K562 (cell line): ENCODE results near the gene MTO1. TPM values are rescaled to one million over a fixed set of nuclear protein-coding genes. Genes with fewer than 3 reads are reported as not detected.

Source experiments
- ADNP ChIP-seq: fragments of 200-800 bp; sonication (Bioruptor generic); IDR thresholded peaks from 2 replicates; pipeline ENCODE4 v1.6.1; 2016; ENCODE audit warnings: missing genetic modification characterization, missing compliant biosample characterization
- ATF3 ChIP-seq, 2 experiments: fragments of 450-650 bp in 1 of 2; sonication (generic) in 1 of 2; formaldehyde crosslinking in 1 of 2; IDR thresholded peaks in 1 of 2; conservative IDR thresholded peaks in 1 of 2; 2 replicates each; pipeline versions ENCODE4 v1.6.1 to v1.8.1; 2016 to 2023; ENCODE audit warnings: mild to moderate bottlenecking in 2 of 2, moderate library complexity in 2 of 2, inconsistent platforms in 1 of 2, missing genetic modification reagents in 1 of 2
- CBX1 ChIP-seq: sonication (generic); IDR thresholded peaks from 2 replicates; pipeline ENCODE4 v1.6.1; 2016; ENCODE audit warnings: antibody characterized with exemption, low read depth, mild to moderate bottlenecking
- CHD2 ChIP-seq: IDR thresholded peaks from 2 replicates; pipeline ENCODE4 v1.6.1; 2011; ENCODE audit warnings: low read depth, low read length
- GABPA ChIP-seq: fragments of 200-800 bp; sonication (Bioruptor generic); conservative IDR thresholded peaks from 2 replicates; pipeline ENCODE4 v1.6.1; 2016; ENCODE audit warnings: low read depth, missing genetic modification characterization, missing compliant biosample characterization
- GATAD2B ChIP-seq: fragments of 450-650 bp; IDR thresholded peaks from 2 replicates; pipeline ENCODE4 v1.6.1; 2017; ENCODE audit warnings: mild to moderate bottlenecking, borderline replicate concordance
- HES1 ChIP-seq: fragments of 450-650 bp; IDR thresholded peaks from 2 replicates; pipeline ENCODE4 v1.6.1; 2016; ENCODE audit warnings: low read depth, mild to moderate bottlenecking, moderate library complexity
- NR2C1 ChIP-seq, 2 experiments: fragments of 450-650 bp; IDR thresholded peaks; 2 replicates each; pipeline ENCODE4 v1.6.1; 2017; ENCODE audit warnings: mild to moderate bottlenecking in 2 of 2, antibody characterized with exemption in 1 of 2, inconsistent platforms in 1 of 2, missing compliant biosample characterization in 1 of 2, missing genetic modification characterization in 1 of 2
- RNF2 ChIP-seq: sonication (generic); IDR thresholded peaks from 2 replicates; pipeline ENCODE4 v1.6.1; 2016
- RNF219 ChIP-seq: fragments of 250-450 bp; sonication (Bioruptor Pico); IDR thresholded peaks from 2 replicates; pipeline ENCODE4 v1.5.0; 2022; ENCODE audit warnings: mild to moderate bottlenecking
- TEAD4 ChIP-seq, 2 experiments: sonication (generic) in 1 of 2; formaldehyde crosslinking in 1 of 2; IDR thresholded peaks; 2 replicates each; pipeline versions ENCODE4 v1.6.1 to v1.8.0; 2012 to 2022; ENCODE audit warnings: borderline replicate concordance in 1 of 2, inconsistent platforms in 1 of 2, low read length in 1 of 2, mild to moderate bottlenecking in 1 of 2, missing genetic modification reagents in 1 of 2
- U2AF1 ChIP-seq: fragments of 200-400 bp; formaldehyde crosslinking; optimal IDR thresholded peaks from 2 replicates; pipeline ENCODE3; 2017; ENCODE audit warnings: mild to moderate bottlenecking, low read depth, low read length, moderate library complexity
- ZBTB8A ChIP-seq: fragments of 450-650 bp; IDR thresholded peaks from 2 replicates; pipeline ENCODE4 v1.6.1; 2018; ENCODE audit warnings: mild to moderate bottlenecking, moderate library complexity; ENCODE audit not compliant: partially characterized antibody
- ZFPM2 ChIP-seq: fragments of 250-450 bp; sonication (Bioruptor Pico); IDR thresholded peaks from 2 replicates; pipeline ENCODE4 v1.5.1; 2022; ENCODE audit warnings: mild to moderate bottlenecking
- ZNF431 ChIP-seq: sonication (generic); formaldehyde crosslinking; IDR thresholded peaks from 2 replicates; pipeline ENCODE4 v1.8.0; 2022; ENCODE audit warnings: mild to moderate bottlenecking, missing genetic modification reagents
- ZNF609 ChIP-seq: sonication (generic); formaldehyde crosslinking; IDR thresholded peaks from 2 replicates; pipeline ENCODE4 v1.8.1; 2023; ENCODE audit warnings: missing genetic modification reagents, mild to moderate bottlenecking, borderline replicate concordance
- ZNF696 ChIP-seq: fragments of 250-450 bp; sonication (Bioruptor Pico); conservative IDR thresholded peaks from 2 replicates; pipeline ENCODE4 v1.4.0; 2020; ENCODE audit warnings: mild to moderate bottlenecking, moderate library complexity
- polyA plus RNA-seq, 8 experiments: library from polyadenylated mRNA; depleted of rRNA in 4 of 8; stranded (reverse) in 5 of 8; unstranded in 3 of 8; fragments of >200 nt; fragmentation: Nextera tagmentation in 2 of 8; fragmentation: Illumina TruSeq in 1 of 8; extraction: Ambion mirVana in 2 of 8; extraction: Trizol in 1 of 8; gene quantifications; 2 replicates each; pipeline versions ENCODE4 v1.2.1 to v1.2.3, GENCODE V29; 2011 to 2014; ENCODE audit warnings: inconsistent platforms in 1 of 8, missing spikeins in 1 of 8
- total RNA-seq, 7 experiments: library from RNA; depleted of rRNA in 6 of 7; stranded (reverse); fragments of >200 nt in 6 of 7; fragmentation: Illumina TruSeq in 2 of 7; extraction: Trizol in 2 of 7; gene quantifications; 2 replicates each; pipeline versions ENCODE4 v1.2.1 to v1.2.3, GENCODE V29; 2011 to 2021; ENCODE audit warnings: low replicate concordance in 1 of 7

MTO1 gene
- total and polyA plus RNA-seq, 9 of the 15 experiments (the other 6 are each of a cell fraction or from before 2014, with no cell fraction given): 33.4 to 62.3 (median 50.6) TPM

- TF ChIP-seq ZNF609 (CRISPR knock-in tag) (no peak), ADNP (tag) (no peak), GATAD2B (no peak), CHD2 (no peak), NR2C1 (IDR thresholded peaks at IDR 0.05) (no peak), NR2C1 (tag; IDR thresholded peaks at IDR 0.05) (no peak), ZFPM2 (CRISPR knock-in tag) (no peak), RNF219 (CRISPR knock-in tag) (no peak), CBX1 (no peak), RNF2 (no peak), ZNF696 (CRISPR knock-in tag) (no peak), ZBTB8A (no peak), ZNF431 (CRISPR knock-in tag) (0 out of 2 replicates have a peak, but pooled peaks have one; percentile 27), U2AF1 (no peak), HES1 (no peak), GABPA (tag) (0 out of 2 replicates have a peak, but pooled peaks have one; percentile 44), TEAD4 (IDR thresholded peaks at IDR 0.05; ENCODE audit: low read length) (no peak), TEAD4 (CRISPR knock-in tag; IDR thresholded peaks at IDR 0.05; ENCODE audit: borderline replicate concordance) (no peak), ATF3 (IDR thresholded peaks at IDR 0.05) (peak; percentile 86), ATF3 (CRISPR knock-in tag; conservative IDR thresholded peaks at IDR 0.05) (no peak)
Measured at GRCh38 chr6:73461537-73462350, at the start of gene MTO1 (continued).
